ENCODE data around the gene CCSER1.
"Not testable (repeated sequence)": the region's sequence is repeated elsewhere in the genome, so short reads cannot be mapped to it uniquely, and the experiment has no call there.

Gene CCSER1

GRCh38 chr4:90852237-90852636, 725.0 kb downstream of the CCSER1 start:
- no peak for DNase-seq

GRCh38 chr4:90855111-90855510, 727.9 kb downstream of the CCSER1 start:
- DNase-seq, result no peak

- no peak for DNase-seq
Measured at GRCh38 chr4:90857081-90857820, 730.1 kb downstream of the CCSER1 start.

- DNase-seq, result no peak
Measured at GRCh38 chr4:90875791-90876190, 748.6 kb downstream of the CCSER1 start.

- no peak for DNase-seq
Measured at GRCh38 chr4:90876296-90876695, 749.1 kb downstream of the CCSER1 start.

- DNase-seq, result no peak
Measured at GRCh38 chr4:90883519-90883918, 756.3 kb downstream of the CCSER1 start.

GRCh38 chr4:90888571-90888970, 761.4 kb downstream of the CCSER1 start:
- no peak for DNase-seq

- DNase-seq, result no peak
Measured at GRCh38 chr4:90889171-90889570, 762.0 kb downstream of the CCSER1 start.

GRCh38 chr4:90903413-90903812, 776.2 kb downstream of the CCSER1 start:
- not testable (repeated sequence) for DNase-seq

- DNase-seq, result no peak
Measured at GRCh38 chr4:90904021-90904420, 776.8 kb downstream of the CCSER1 start.

GRCh38 chr4:90906239-90906638, 779.0 kb downstream of the CCSER1 start:
- DNase-seq, result no peak

- not testable (repeated sequence) for DNase-seq
Measured at GRCh38 chr4:90911724-90912434, 784.7 kb downstream of the CCSER1 start.

GRCh38 chr4:90922174-90922573, 795.0 kb downstream of the CCSER1 start:
- no peak for DNase-seq

GRCh38 chr4:90926957-90927356, 799.8 kb downstream of the CCSER1 start:
- DNase-seq, result no peak

- DNase-seq, result no peak
Measured at GRCh38 chr4:90943311-90943710, 816.1 kb downstream of the CCSER1 start.

- no peak for DNase-seq
Measured at GRCh38 chr4:90946945-90947344, 819.8 kb downstream of the CCSER1 start.

- no peak for DNase-seq
Measured at GRCh38 chr4:90950385-90950841, 823.2 kb downstream of the CCSER1 start.

- DNase-seq, result no peak
Measured at GRCh38 chr4:90951037-90951436, 823.8 kb downstream of the CCSER1 start.

GRCh38 chr4:90958256-90958895, 831.2 kb downstream of the CCSER1 start:
- no peak for DNase-seq

GRCh38 chr4:90960433-90960832, 833.2 kb downstream of the CCSER1 start:
- no peak for DNase-seq

GRCh38 chr4:90960840-90961239, 833.6 kb downstream of the CCSER1 start:
- DNase-seq, result no peak

- no peak for DNase-seq
Measured at GRCh38 chr4:90970021-90970420, 842.8 kb downstream of the CCSER1 start.

- DNase-seq, result no peak
Measured at GRCh38 chr4:90977726-90978125, 850.5 kb downstream of the CCSER1 start.

- DNase-seq, result no peak
Measured at GRCh38 chr4:90979556-90979955, 852.4 kb downstream of the CCSER1 start.
